Neural cell (in vitro differentiated cells): ENCODE data around the gene PER1. TPM values are rescaled to one million over a fixed set of nuclear protein-coding genes. Genes with fewer than 3 reads are reported as not detected.

Source experiments
- H2AFZ ChIP-seq: fragments of 200-600, 300-800 bp; sonication (generic), shearing (Covaris generic); 2 replicates; pipeline ENCODE4 v1.6.0; 2014; ENCODE audit warnings: low read depth, mild to moderate bottlenecking, antibody characterized with exemption, low read length, moderate library complexity
- H3F3A ChIP-seq: fragments of 200-600 bp; shearing (Covaris generic); 2 replicates; pipeline ENCODE4 v1.6.1; 2016; ENCODE audit warnings: mild to moderate bottlenecking, moderate library complexity, mixed read lengths, antibody characterized with exemption, low read length; ENCODE audit not compliant: insufficient read depth, poor library complexity, severe bottlenecking
- H3K27ac ChIP-seq: fragments of 200-600, 300-800 bp; sonication (generic), shearing (Covaris generic); 2 replicates; pipeline ENCODE4 v1.5.1; 2014; ENCODE audit warnings: mild to moderate bottlenecking, low read length, moderate library complexity
- H3K27me3 ChIP-seq: fragments of 300-800, 200-600 bp; sonication (generic), shearing (Covaris generic); 2 replicates; pipeline ENCODE4 v1.6.0; 2014; ENCODE audit warnings: mild to moderate bottlenecking, low read depth, low read length, moderate library complexity; ENCODE audit not compliant: insufficient read depth
- H3K36me3 ChIP-seq: fragments of 300-800, 200-600 bp; sonication (generic), shearing (Covaris generic); 2 replicates; pipeline ENCODE4 v1.5.1; 2014; ENCODE audit warnings: mild to moderate bottlenecking, antibody characterized with exemption, low read length, moderate library complexity; ENCODE audit not compliant: insufficient read depth
- H3K4me2 ChIP-seq: fragments of 300-800, 200-600 bp; sonication (generic), shearing (Covaris generic); 2 replicates; pipeline ENCODE4 v1.6.0; 2014; ENCODE audit warnings: mild to moderate bottlenecking, low read length
- H3K4me3 ChIP-seq: fragments of 300-800, 200-600 bp; sonication (generic), shearing (Covaris generic); 2 replicates; pipeline ENCODE4 v1.5.1; 2014; ENCODE audit warnings: mild to moderate bottlenecking, low read length, moderate library complexity
- H3K79me2 ChIP-seq: fragments of 200-600 bp; shearing (Covaris generic); replicated peaks from 2 replicates; pipeline ENCODE4 v1.6.0; 2014; ENCODE audit warnings: mild to moderate bottlenecking, low read length, moderate library complexity; ENCODE audit not compliant: insufficient read depth
- H3K9ac ChIP-seq: fragments of 300-800, 200-600 bp; sonication (generic), shearing (Covaris generic); 2 replicates; pipeline ENCODE4 v1.6.1; 2016; ENCODE audit warnings: mild to moderate bottlenecking, low read length, mixed read lengths
- H3K9me2 ChIP-seq: fragments of 200-600 bp; shearing (Covaris generic); 2 replicates; pipeline ENCODE4 v1.6.1; 2016; ENCODE audit warnings: mild to moderate bottlenecking, low read length, mixed read lengths; ENCODE audit not compliant: insufficient read depth
- H3K9me3 ChIP-seq: fragments of 200-600, 300-800 bp; sonication (generic), shearing (Covaris generic); 2 replicates; pipeline ENCODE4 v1.6.1; 2016; ENCODE audit warnings: mild to moderate bottlenecking, mixed run types, low read length, moderate library complexity, mixed read lengths
- H4K20me1 ChIP-seq: fragments of 200-600 bp; shearing (Covaris generic); 2 replicates; pipeline ENCODE4 v1.6.1; 2016; ENCODE audit warnings: mild to moderate bottlenecking, mixed run types; ENCODE audit not compliant: insufficient read depth
- EP300 ChIP-seq: fragments of 450-650 bp; conservative IDR thresholded peaks from 2 replicates; pipeline ENCODE4 v1.6.1; 2014; ENCODE audit warnings: antibody characterized with exemption, mild to moderate bottlenecking, moderate library complexity; ENCODE audit not compliant: poor library complexity, severe bottlenecking
- EZH2 ChIP-seq: fragments of 200-600, 300-800 bp; shearing (Covaris generic), sonication (generic); IDR thresholded peaks from 2 replicates; pipeline ENCODE4 v1.6.1; 2014; ENCODE audit warnings: antibody characterized with exemption, low read length, borderline replicate concordance, mild to moderate bottlenecking; ENCODE audit not compliant: insufficient read depth, poor library complexity, severe bottlenecking
- MXI1 ChIP-seq: fragments of 450-650 bp; conservative IDR thresholded peaks from 2 replicates; pipeline ENCODE4 v1.6.1; 2014; ENCODE audit warnings: antibody characterized with exemption, mild to moderate bottlenecking; ENCODE audit not compliant: poor library complexity, severe bottlenecking
- POLR2AphosphoS5 ChIP-seq: IDR thresholded peaks from 2 replicates; pipeline ENCODE4 v1.6.1; 2012
- RAD21 ChIP-seq: fragments of 450-650 bp; conservative IDR thresholded peaks from 2 replicates; pipeline ENCODE4 v1.6.1; 2014; ENCODE audit warnings: antibody characterized with exemption, mild to moderate bottlenecking, moderate library complexity
- SMC3 ChIP-seq: fragments of 450-650 bp; conservative IDR thresholded peaks from 2 replicates; pipeline ENCODE4 v1.6.1; 2014; ENCODE audit warnings: antibody characterized with exemption, mild to moderate bottlenecking, moderate library complexity; ENCODE audit not compliant: poor library complexity
- TAF1 ChIP-seq: IDR thresholded peaks from 2 replicates; pipeline ENCODE4 v1.6.1; 2012; ENCODE audit warnings: low read depth
- polyA plus RNA-seq: library from polyadenylated mRNA; depleted of rRNA; stranded (reverse); fragments of >200 nt; gene quantifications from 2 replicates; pipeline ENCODE4 v1.2.3, GENCODE V29; 2014
- TF ChIP-seq, protein P1 (sequence below): fragments of 450-650 bp; IDR thresholded peaks from 2 replicates; pipeline ENCODE4 v1.5.1; 2014; ENCODE audit warnings: antibody characterized with exemption, mild to moderate bottlenecking, moderate library complexity; ENCODE audit not compliant: poor library complexity, severe bottlenecking
- TF ChIP-seq, protein P2 (sequence below): IDR thresholded peaks from 2 replicates; pipeline ENCODE4 v1.6.1; 2012; ENCODE audit warnings: borderline replicate concordance

Gene PER1
- polyA plus RNA-seq, 1 donor from 2014 or later: 1.9 TPM

DNA sequence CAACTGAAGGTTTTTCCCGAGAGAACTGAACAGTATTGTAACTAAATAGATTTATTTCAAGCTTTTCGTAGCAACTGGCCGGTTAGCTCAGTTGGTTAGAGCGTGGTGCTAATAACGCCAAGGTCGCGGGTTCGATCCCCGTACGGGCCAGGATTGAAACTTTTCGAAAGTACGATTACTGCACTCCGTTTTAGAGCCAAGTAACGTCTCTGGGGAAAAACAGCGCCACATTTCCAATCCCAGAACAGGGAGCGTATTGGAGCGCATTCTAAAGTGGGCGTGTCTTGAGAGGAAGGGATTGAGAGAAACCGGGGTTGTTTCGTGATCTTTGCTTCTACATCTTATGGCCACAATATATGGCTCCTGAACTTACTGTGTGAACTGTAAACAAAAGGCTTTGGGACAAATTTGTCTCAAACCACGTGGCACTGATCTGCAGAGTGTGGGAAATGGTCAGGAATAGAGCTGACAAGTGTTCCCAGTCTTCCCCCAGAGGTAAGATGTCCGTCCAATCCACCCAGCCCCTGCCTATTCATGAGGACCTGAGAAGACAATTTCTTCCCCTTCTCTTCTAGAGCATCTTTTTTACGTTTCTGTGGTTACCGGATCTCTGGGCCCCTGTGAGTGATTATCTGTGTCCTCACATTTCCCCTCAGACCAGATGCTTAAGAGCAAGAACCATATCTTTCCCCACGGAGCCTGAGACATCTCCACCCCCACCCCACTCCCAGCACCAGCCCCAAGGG, 35.5 kb upstream of the PER1 start:
- Histone ChIP-seq H4K20me1 (peaks cover 3% of the 10 kb centered on the region), H3K4me3 (peak overlapping the region; percentile 100), H3K9me3 (no peaks in the 10 kb centered on the region), H3K9ac (peak overlapping the region; percentile 88), H3K9me2 (no peaks in the 10 kb centered on the region), H3K79me2 (no peaks in the 10 kb centered on the region), H3K4me2 (peak overlapping the region; percentile 77), H2AFZ (no peak overlapping the region), H3K36me3 (no peaks in the 10 kb centered on the region), H3K27me3 (no peaks in the 10 kb centered on the region), H3K27ac (peak overlapping the region; percentile 87), H3F3A (peaks cover 17% of the 10 kb centered on the region)
- peak; percentile 24 for TF ChIP-seq EP300
- TF ChIP-seq, protein P1, sequence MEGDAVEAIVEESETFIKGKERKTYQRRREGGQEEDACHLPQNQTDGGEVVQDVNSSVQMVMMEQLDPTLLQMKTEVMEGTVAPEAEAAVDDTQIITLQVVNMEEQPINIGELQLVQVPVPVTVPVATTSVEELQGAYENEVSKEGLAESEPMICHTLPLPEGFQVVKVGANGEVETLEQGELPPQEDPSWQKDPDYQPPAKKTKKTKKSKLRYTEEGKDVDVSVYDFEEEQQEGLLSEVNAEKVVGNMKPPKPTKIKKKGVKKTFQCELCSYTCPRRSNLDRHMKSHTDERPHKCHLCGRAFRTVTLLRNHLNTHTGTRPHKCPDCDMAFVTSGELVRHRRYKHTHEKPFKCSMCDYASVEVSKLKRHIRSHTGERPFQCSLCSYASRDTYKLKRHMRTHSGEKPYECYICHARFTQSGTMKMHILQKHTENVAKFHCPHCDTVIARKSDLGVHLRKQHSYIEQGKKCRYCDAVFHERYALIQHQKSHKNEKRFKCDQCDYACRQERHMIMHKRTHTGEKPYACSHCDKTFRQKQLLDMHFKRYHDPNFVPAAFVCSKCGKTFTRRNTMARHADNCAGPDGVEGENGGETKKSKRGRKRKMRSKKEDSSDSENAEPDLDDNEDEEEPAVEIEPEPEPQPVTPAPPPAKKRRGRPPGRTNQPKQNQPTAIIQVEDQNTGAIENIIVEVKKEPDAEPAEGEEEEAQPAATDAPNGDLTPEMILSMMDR: no peak
- TF ChIP-seq MXI1: peak; percentile 66
- TF ChIP-seq SMC3: peak; percentile 42
- TF ChIP-seq, protein P2, sequence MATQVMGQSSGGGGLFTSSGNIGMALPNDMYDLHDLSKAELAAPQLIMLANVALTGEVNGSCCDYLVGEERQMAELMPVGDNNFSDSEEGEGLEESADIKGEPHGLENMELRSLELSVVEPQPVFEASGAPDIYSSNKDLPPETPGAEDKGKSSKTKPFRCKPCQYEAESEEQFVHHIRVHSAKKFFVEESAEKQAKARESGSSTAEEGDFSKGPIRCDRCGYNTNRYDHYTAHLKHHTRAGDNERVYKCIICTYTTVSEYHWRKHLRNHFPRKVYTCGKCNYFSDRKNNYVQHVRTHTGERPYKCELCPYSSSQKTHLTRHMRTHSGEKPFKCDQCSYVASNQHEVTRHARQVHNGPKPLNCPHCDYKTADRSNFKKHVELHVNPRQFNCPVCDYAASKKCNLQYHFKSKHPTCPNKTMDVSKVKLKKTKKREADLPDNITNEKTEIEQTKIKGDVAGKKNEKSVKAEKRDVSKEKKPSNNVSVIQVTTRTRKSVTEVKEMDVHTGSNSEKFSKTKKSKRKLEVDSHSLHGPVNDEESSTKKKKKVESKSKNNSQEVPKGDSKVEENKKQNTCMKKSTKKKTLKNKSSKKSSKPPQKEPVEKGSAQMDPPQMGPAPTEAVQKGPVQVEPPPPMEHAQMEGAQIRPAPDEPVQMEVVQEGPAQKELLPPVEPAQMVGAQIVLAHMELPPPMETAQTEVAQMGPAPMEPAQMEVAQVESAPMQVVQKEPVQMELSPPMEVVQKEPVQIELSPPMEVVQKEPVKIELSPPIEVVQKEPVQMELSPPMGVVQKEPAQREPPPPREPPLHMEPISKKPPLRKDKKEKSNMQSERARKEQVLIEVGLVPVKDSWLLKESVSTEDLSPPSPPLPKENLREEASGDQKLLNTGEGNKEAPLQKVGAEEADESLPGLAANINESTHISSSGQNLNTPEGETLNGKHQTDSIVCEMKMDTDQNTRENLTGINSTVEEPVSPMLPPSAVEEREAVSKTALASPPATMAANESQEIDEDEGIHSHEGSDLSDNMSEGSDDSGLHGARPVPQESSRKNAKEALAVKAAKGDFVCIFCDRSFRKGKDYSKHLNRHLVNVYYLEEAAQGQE: peak; percentile 16
- TF ChIP-seq EZH2: no peak

DNA sequence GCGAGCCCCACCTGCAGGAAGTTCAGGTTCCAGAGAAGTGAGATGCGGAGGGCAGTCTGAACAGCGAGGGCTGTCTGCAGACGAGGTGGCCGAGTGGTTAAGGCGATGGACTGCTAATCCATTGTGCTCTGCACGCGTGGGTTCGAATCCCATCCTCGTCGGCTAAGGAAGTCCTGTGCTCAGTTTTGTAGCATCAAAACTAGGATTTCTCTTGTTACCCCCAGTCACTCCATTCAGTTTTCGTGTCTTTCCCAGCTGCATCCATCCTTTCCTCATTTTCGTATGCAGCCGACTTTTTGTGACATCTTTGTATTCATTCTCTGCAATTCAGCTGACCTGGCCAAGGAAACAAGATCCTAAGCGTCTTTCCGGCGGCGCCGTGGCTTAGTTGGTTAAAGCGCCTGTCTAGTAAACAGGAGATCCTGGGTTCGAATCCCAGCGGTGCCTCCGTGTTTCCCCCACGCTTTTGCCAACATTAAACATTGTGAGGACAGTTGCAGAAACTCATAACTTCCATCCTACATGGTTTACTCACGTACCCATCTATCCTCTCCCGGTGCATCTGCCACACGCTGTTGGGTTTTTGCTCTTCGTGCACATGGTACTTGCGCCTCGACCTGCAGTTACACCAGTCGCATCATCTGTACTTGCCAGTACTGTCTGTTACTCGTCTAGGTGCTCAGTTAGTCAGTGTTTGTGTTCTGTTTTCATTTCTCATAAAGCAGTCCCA, 34.7 kb upstream of the PER1 start:
- Histone ChIP-seq H3K4me2 (peak overlapping the region; percentile 77), H3F3A (peaks cover 13% of the 10 kb centered on the region), H3K9me2 (no peaks in the 10 kb centered on the region), H3K27me3 (no peaks in the 10 kb centered on the region), H3K9ac (peak overlapping the region; percentile 77), H3K27ac (peak overlapping the region; percentile 87), H4K20me1 (peaks cover 3% of the 10 kb centered on the region), H3K9me3 (no peaks in the 10 kb centered on the region), H2AFZ (peak overlapping the region; percentile 45), H3K4me3 (peak overlapping the region; percentile 100), H3K36me3 (no peaks in the 10 kb centered on the region), H3K79me2 (no peaks in the 10 kb centered on the region)
- peak; percentile 62 for TF ChIP-seq RAD21
- TF ChIP-seq SMC3: peak; percentile 64
- peak; percentile 22 for TF ChIP-seq POLR2AphosphoS5
- TF ChIP-seq, protein P2: no peak
- TF ChIP-seq, protein P1: peak; percentile 71
- no peak for TF ChIP-seq TAF1
